ENCODE results near the gene FAM177A1. TPM values are rescaled to one million over a fixed set of nuclear protein-coding genes. Genes with fewer than 3 reads are reported as not detected.

Gene FAM177A1
- total RNA-seq, 1 experiment from 2014 or later = 43.0 TPM

- H3K36me3 ChIP-seq (replicated peaks; ENCODE audit: control insufficient read depth, insufficient read depth, low read length) = 0 out of 2 replicates have a peak, but pooled peaks cover 2% of the 10 kb centered on the region
- no peaks in the 10 kb centered on the region for H3K27me3 ChIP-seq (ENCODE audit: control insufficient read depth, insufficient read depth, low read length)
- no peak for DNase-seq
- peak overlapping the region; percentile 66; the same call in 1 of the 2 replicates for H3K4me3 ChIP-seq (ENCODE audit: insufficient read depth, low read depth, low read length)
Observed at GRCh38 chr14:35123388-35123703, 77.3 kb downstream of the FAM177A1 start.

GRCh38 chr14:35124127-35124526 lies 78.1 kb downstream of the FAM177A1 start:
- DNase-seq = no peak
- no peaks in the 10 kb centered on the region for H3K27me3 ChIP-seq (ENCODE audit: control insufficient read depth, insufficient read depth, low read length)
- 0 out of 2 replicates have a peak, but pooled peaks cover 2% of the 10 kb centered on the region for H3K36me3 ChIP-seq (replicated peaks; ENCODE audit: control insufficient read depth, insufficient read depth, low read length)
- no peak overlapping the region for H3K4me3 ChIP-seq (ENCODE audit: insufficient read depth, low read depth, low read length)

Other genes starting within 250 kb of the FAM177A1 start
- 31.4 and 51.1 TPM in 2 replicates for gene BAZ1A, start 170.9 kb upstream of the FAM177A1 start, total RNA-seq (2014; rRNA removed; shearing (Covaris generic))
- gene SRP54, start 63.3 kb upstream of the FAM177A1 start, total RNA-seq (2014; rRNA removed; shearing (Covaris generic)) = 55.8 and 76.6 TPM in 2 replicates
- 28.8 and 32.3 TPM in 2 replicates for gene PPP2R3C, start 75.7 kb downstream of the FAM177A1 start, total RNA-seq (2014; rRNA removed; shearing (Covaris generic))
- 56.1 and 62.7 TPM in 2 replicates for gene PRORP, start 76.3 kb downstream of the FAM177A1 start, total RNA-seq (2014; rRNA removed; shearing (Covaris generic))
- gene PSMA6, start 246.1 kb downstream of the FAM177A1 start, total RNA-seq (2014; rRNA removed; shearing (Covaris generic)) = 206 and 232 TPM in 2 replicates

Measured in H7 (cell line).